GM13977 (cell line): ENCODE data around the gene LBHD2.

ENCODE experiments used
- DNase-seq: peaks from one replicate; pipeline ENCODE4 v3.0.0; 2012; ENCODE audit warnings: low spot score
- CTCF ChIP-seq: IDR thresholded peaks from 2 replicates; pipeline ENCODE4 v1.5.1; 2012; ENCODE audit warnings: mild to moderate bottlenecking, control low read depth; ENCODE audit not compliant: insufficient read depth; ENCODE audit errors: extremely low read depth, missing control alignments
- in situ Hi-C: fragments of 300-500 bp; cut with MboI; formaldehyde crosslinking; loops from one replicate; pipeline ENCODE4 v1.12.0; 2022; ENCODE audit warnings: low sequenced_read_pairs, low pct_unique_long_range_greater_than_20kb, mixed read lengths, inconsistent platforms; ENCODE audit not compliant: unreplicated experiment

LBHD2 gene

GRCh38 chr14:103130017-103130764 lies 46.2 kb downstream of the LBHD2 start:
- DNase-seq, result no peak
- TF ChIP-seq CTCF, result no peak
- in situ Hi-C loops, result no loop called here

GRCh38 chr14:103130965-103131364 lies 47.0 kb downstream of the LBHD2 start:
- TF ChIP-seq CTCF, result no peak

GRCh38 chr14:103131580-103131979 lies 47.6 kb downstream of the LBHD2 start:
- in situ Hi-C loops, result no loop called here
- TF ChIP-seq CTCF, result no peak
- DNase-seq, result no peak

More at GRCh38 chr14:103130965-103131364, 47.0 kb downstream of the LBHD2 start:
- DNase-seq, result no peak
- in situ Hi-C loops, result no loop called here

- no peak for TF ChIP-seq CTCF
- in situ Hi-C loops, result no loop called here
- DNase-seq, result no peak
Observed at GRCh38 chr14:103132381-103133209, 48.6 kb downstream of the LBHD2 start.

- TF ChIP-seq CTCF, result no peak
- no peak for DNase-seq
- in situ Hi-C loops, result no loop called here
Observed at GRCh38 chr14:103133210-103134140, 49.5 kb downstream of the LBHD2 start.

- TF ChIP-seq CTCF, result no peak
- no peak for DNase-seq
- in situ Hi-C loops, result no loop called here
Observed at GRCh38 chr14:103134405-103134804, 50.4 kb downstream of the LBHD2 start.
